HG03103 (cell line): ENCODE results near the gene CAMTA2.
"Not testable (repeated sequence)": the region's sequence is repeated elsewhere in the genome, so short reads cannot be mapped to it uniquely, and the experiment has no call there.

ENCODE experiments used
- ATAC-seq: cut with Tn5 transposase; IDR thresholded peaks from one replicate; pipeline ENCODE4 v1.9.1; 2021; ENCODE audit warnings: low read depth; ENCODE audit not compliant: unreplicated experiment

Gene CAMTA2

DNA sequence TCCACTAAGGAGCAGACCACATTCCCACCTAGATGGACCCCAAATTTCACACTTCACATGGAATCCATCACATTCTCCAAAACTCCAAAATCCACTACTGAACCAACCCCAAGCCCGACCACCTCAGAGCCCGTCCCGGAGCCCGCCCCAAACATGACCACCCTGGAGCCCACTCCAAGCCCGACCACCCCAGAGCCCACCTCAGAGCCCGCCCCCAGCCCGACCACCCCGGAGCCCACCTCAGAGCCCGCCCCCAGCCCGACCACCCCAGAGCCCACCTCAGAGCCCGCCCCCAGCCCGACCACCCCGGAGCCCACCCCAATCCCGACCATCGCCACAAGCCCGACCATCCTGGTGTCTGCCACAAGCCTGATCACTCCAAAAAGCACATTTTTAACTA is 53.8 kb downstream of the CAMTA2 start:
- ATAC-seq: no peak

- ATAC-seq: no peak
Measured at GRCh38 chr17:4932756-4933155, 54.7 kb downstream of the CAMTA2 start.

DNA sequence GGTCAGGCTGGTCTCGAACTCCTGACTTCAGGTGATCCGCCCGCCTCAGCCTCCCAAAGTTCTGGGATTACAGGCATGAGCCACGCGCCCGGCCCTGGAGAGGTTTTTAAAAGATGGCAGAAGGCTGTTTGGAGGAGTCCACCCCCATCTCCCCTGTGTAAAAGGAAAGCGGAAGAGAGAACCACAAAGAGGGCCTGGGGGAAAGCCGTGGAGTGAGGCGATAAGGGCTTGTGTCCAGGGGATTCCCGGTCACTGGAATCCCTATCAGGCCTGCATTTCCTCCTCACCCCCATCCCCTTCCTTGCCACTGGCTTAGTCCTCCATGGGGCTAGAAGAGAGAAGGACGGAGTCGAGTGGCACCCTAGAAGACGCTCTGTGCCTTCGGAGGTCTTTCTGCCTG is 55.5 kb downstream of the CAMTA2 start, which contains the start of gene GP1BA:
TSS of gene GP1BA (plus strand) at position 315 of the 400 bp plus-strand sequence. CDS start 328 bp downstream, outside the sequence.
- no peak for ATAC-seq

DNA sequence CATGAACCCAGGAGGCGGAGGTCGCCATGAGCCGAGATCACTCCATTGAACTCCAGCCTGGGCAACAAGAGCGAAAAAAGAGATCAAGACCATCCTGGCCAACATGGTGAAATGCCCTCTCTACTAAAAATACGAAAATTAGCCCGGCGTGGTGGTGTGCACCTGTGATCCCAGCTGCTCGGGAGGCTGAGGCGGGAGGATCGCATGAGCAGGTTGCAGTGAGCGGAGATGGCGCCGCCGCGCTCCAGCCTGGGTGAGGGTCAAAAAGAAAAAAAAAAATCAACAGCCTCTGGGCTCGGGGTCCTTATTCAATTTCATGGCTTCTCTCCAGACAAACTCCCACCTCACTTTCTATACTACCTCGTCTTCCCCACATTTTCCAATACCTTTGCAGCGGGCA is 58.6 kb downstream of the CAMTA2 start:
- ATAC-seq: no peak

GRCh38 chr17:4926577-4927335 is 60.7 kb downstream of the CAMTA2 start:
- ATAC-seq: not testable (repeated sequence)

DNA sequence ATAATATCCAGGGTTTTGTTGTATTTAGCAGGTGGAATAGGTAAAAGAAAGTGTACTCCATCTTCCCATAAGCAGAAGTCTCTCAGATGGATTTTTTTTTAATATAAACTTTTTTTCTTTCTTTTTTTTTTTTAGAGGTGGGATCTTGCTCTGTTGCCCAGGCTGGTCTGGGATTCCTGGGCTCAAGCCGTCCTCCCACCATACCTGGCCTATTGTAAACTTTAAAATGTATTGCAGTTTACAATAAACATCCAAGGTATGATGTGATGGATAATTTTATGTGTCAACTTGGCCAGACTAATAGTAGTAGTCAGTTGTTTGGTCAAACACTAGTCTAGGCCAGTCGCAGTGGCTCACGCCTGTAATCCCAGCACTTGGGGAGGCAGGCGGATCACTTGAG is 66.2 kb downstream of the CAMTA2 start:
- no peak for ATAC-seq

DNA sequence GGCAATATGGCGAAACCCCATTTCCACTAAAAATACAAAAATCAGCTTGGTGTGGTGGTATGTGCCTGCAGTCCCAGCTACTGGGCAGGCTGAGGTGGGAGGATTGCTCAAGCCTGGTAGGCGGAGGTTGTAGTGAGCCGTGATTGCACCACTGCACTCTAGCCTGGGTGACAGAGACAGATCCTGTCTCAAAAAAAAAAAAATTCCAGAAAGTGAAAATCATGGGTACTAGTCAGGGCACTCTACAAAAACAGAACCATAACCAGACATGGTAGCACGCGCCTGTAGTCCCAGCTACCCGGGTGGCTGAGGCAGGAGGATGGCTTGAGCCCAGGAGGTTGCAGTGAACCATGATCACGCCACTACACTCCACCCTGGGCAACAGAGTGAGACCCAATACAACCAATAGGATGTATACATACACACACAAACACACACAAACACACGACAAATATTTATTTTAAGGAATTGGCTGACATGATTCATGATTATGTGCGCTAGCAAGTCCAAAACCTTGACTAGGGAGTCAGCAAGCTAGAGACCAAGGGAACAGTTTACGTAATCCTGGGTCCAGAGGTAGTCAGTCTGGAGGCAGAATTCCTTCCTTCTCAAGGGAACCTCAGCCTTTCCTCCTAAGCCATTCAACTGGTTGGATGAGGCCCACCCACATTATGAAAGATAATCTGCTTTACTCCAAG is 67.0 kb downstream of the CAMTA2 start:
- no peak for ATAC-seq

DNA sequence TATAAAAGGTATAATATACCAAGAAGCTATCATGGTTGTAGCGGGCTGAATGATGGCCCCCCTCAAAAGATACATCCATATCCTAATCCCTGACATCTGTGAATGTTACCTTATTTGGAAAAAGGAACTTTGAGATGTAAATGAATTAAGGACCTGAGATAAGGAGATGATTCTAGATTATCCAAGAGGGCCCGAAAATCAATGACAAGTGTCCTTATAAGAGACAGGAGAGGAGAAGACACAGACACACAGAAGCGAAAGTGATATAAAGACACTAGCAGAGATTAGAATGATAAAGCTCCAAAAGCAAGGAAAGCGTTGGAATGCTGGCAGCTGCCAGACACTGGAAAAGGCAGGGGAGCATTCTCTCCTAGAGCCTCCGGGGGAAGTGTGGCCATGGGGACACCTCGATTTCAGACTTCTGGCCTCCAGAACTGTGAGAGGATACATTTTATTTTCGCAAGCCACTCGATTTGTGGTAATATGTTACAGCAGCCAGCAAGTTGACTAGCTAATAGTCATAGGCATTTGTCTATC is 67.9 kb downstream of the CAMTA2 start:
- no peak for ATAC-seq
